GM19452 (cell line): ENCODE data around the gene RAG1.

Source experiments
- ATAC-seq: cut with Tn5 transposase; IDR thresholded peaks from one replicate; pipeline ENCODE4 v1.9.1; 2021; ENCODE audit not compliant: unreplicated experiment

RAG1 gene

DNA sequence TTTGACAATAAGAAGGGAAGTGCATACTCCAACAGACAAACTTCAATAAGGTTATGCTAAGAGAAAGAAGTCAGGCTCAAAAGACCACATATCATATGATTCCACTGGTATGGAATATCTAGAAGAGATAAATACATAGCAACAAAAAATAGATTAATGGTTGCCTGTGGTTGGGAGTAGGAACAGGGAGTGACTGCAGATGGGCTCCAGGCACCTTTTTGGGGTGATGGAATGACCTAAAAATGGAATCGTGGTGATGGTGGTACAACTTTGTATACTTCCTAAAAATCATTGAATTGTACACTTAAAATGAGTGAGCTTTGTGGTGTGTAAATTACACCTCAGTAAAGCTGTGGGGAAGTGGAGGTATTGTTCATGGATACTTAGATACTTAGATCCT lies 59.2 kb downstream of the RAG1 start:
- no peak for ATAC-seq

DNA sequence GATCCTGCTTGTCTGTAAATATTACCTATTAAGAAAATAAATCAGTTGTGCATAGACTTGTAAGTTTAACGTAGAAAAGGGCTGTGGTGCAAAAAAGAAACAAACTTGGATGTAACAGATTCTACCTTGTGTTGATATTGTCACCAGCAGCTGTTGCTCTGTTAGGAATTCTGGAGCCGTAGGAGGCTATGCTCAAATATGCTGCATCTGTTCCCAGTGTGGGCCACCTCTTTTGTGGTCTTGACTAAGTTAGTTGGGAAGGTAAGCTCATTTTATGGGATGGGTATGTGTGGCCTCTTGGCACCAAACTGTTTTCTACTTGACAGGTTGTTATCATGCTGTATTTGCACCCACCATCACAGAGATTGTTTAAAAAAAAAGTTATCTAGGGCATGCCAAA lies 59.7 kb downstream of the RAG1 start:
- ATAC-seq, result no peak

DNA sequence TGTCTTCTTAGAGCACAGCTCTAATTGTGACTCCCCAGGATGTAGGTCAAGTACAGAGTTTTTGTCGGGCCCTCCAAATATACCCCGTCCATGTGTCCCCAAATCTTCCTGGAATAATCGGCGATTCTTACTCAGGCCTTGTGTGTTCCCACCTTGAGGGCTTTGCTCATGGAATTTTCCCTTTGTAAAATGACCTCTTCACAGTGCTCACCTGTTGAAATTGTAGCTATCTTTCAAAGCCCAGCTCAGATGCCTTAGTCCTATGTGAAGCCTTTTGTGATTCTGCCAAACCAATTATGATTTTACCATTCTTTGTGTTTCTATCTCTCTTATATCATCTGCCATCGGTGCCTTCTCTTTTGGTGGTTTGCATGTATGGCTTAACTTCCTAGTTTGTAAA lies 60.3 kb downstream of the RAG1 start:
- ATAC-seq, result no peak

DNA sequence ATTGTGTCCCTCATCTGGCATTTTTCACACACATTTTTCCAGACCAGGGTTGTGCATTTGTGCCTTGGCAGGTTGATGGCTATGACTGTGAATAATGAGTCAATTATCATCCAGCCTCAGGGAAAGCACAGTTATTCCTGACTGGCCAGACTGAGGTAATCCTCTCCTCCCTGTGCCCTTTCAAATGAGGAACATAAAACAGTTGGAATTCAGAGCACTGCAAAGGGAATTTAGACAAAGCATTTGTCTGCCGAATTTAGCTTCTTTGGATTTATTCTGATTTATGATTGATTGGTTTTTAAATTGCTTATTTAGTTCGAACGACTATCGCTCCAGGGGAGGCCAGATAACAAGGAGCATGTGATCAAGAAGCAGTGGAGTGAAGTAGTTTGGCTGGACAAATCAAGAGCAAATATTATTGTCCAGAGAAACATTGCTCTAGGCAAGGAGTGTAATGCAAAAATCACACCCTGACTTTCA lies 61.0 kb downstream of the RAG1 start:
- ATAC-seq, result no peak
